Breast epithelium (tissue), 3 donors: ENCODE data around the gene DNAL1.
"Not testable (repeated sequence)": the region's sequence is repeated elsewhere in the genome, so short reads cannot be mapped to it uniquely, and the experiment has no call there.

ENCODE experiments used
- POLR2A ChIP-seq: fragments of 450-650 bp; IDR thresholded peaks from one replicate; pipeline ENCODE4 v1.6.1; 2016; ENCODE audit warnings: antibody characterized with exemption, mild to moderate bottlenecking, moderate library complexity
- POLR2AphosphoS5 ChIP-seq, 3 donors: sonication (generic); formaldehyde crosslinking; IDR thresholded peaks; one replicate each; pipeline ENCODE4 v1.6.1; 2017; ENCODE audit warnings: antibody characterized with exemption in 3 of 3
- TF ChIP-seq, protein P1 (sequence below), 3 donors: fragments of 450-650 bp; IDR thresholded peaks; one replicate each; pipeline ENCODE4 v1.5.1; 2016 to 2017; ENCODE audit warnings: antibody characterized with exemption in 3 of 3, mild to moderate bottlenecking in 3 of 3, moderate library complexity in 3 of 3

DNA sequence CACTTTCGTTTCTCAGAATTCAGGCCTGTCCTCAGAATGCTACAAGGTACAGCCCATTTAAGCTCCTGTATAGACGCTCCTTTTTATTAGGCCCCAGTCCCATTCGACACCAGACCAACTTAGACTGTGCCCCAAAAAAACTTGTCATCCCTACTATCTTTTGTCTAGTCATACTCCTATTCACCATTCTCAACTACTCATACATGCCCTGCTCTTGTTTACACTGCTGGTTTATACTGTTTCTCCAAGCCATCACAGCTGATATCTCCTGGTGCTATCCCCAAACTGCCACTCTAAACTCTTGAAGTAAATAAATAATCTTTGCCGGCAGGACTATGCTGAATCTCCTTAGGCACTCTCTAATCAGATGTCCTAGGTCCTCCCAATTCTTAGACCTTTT lies 63.3 kb downstream of the DNAL1 start:
- TF ChIP-seq POLR2A; POLR2AphosphoS5 (IDR thresholded peaks at IDR 0.05): not testable (repeated sequence)
- TF ChIP-seq, protein P1, sequence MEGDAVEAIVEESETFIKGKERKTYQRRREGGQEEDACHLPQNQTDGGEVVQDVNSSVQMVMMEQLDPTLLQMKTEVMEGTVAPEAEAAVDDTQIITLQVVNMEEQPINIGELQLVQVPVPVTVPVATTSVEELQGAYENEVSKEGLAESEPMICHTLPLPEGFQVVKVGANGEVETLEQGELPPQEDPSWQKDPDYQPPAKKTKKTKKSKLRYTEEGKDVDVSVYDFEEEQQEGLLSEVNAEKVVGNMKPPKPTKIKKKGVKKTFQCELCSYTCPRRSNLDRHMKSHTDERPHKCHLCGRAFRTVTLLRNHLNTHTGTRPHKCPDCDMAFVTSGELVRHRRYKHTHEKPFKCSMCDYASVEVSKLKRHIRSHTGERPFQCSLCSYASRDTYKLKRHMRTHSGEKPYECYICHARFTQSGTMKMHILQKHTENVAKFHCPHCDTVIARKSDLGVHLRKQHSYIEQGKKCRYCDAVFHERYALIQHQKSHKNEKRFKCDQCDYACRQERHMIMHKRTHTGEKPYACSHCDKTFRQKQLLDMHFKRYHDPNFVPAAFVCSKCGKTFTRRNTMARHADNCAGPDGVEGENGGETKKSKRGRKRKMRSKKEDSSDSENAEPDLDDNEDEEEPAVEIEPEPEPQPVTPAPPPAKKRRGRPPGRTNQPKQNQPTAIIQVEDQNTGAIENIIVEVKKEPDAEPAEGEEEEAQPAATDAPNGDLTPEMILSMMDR (IDR thresholded peaks at IDR 0.05): not testable (repeated sequence)
